ENCODE measurements around the gene ROR1. TPM values are rescaled to one million over a fixed set of nuclear protein-coding genes. Genes with fewer than 3 reads are reported as not detected.

ROR1 gene
- total RNA-seq, 4 donors from 2014 or later: 10.6 to 21.7 (median 15.1) TPM

- Histone ChIP-seq H3K27me3 (no peaks in the 10 kb centered on the region), H3K27ac (peak overlapping the region; percentile 35), H3K4me3 (no peak overlapping the region), H3K4me1 (peaks cover 38% of the 10 kb centered on the region), H3K9me3 (no peaks in the 10 kb centered on the region), H3K36me3 (no peaks in the 10 kb centered on the region)
- WGBS: 44% methylated on average over 4 of the region's 4 CpGs
- TF ChIP-seq POLR2A (IDR thresholded peaks at IDR 0.05): no peak
- TF ChIP-seq EP300 (IDR thresholded peaks at IDR 0.05): no peak
- DNase-seq (ENCODE audit: low spot score in 2 of 2): no peak
These were observed 210.6 kb downstream of the ROR1 start for GRCh38 chr1:63984257-63984929.

GRCh38 chr1:63984930-63985290 is 211.1 kb downstream of the ROR1 start:
- Histone ChIP-seq H3K27me3 (no peaks in the 10 kb centered on the region), H3K4me3 (no peak overlapping the region), H3K4me1 (peaks cover 38% of the 10 kb centered on the region), H3K9me3 (no peaks in the 10 kb centered on the region), H3K27ac (peak overlapping the region; percentile 35), H3K36me3 (no peaks in the 10 kb centered on the region)
- TF ChIP-seq CTCF (IDR thresholded peaks at IDR 0.05) (no peak), EP300 (IDR thresholded peaks at IDR 0.05) (no peak), POLR2AphosphoS5 (IDR thresholded peaks at IDR 0.05) (no peak), POLR2A (IDR thresholded peaks at IDR 0.05) (no peak)
- DNase-seq (ENCODE audit: low spot score in 2 of 2): no peak
- WGBS: 77% methylated on average over 5 of the region's 5 CpGs

- no peaks in the 10 kb centered on the region for H3K36me3 ChIP-seq
- H3K27me3 ChIP-seq: no peaks in the 10 kb centered on the region
- no peak for DNase-seq (ENCODE audit: low spot score in 2 of 2)
- no peaks in the 10 kb centered on the region for H3K9me3 ChIP-seq
- WGBS: 64% methylated on average over 2 of the region's 2 CpGs
- peaks cover 25% of the 10 kb centered on the region for H3K4me1 ChIP-seq
- H3K4me3 ChIP-seq: no peak overlapping the region
- no peak overlapping the region for H3K27ac ChIP-seq
- TF ChIP-seq POLR2A (IDR thresholded peaks at IDR 0.05): no peak
- TF ChIP-seq POLR2AphosphoS5 (IDR thresholded peaks at IDR 0.05): no peak
- no peak for TF ChIP-seq EP300 (IDR thresholded peaks at IDR 0.05)
- no peak for TF ChIP-seq CTCF (IDR thresholded peaks at IDR 0.05)
These were observed 213.3 kb downstream of the ROR1 start for GRCh38 chr1:63987014-63987627.

- Histone ChIP-seq H3K9me3 (no peaks in the 10 kb centered on the region), H3K4me3 (no peak overlapping the region), H3K4me1 (peaks cover 24% of the 10 kb centered on the region), H3K27me3 (no peaks in the 10 kb centered on the region), H3K27ac (no peak overlapping the region), H3K36me3 (no peaks in the 10 kb centered on the region)
- no peak for DNase-seq (ENCODE audit: low spot score in 2 of 2)
- TF ChIP-seq EP300 (IDR thresholded peaks at IDR 0.05): no peak
- TF ChIP-seq POLR2A (IDR thresholded peaks at IDR 0.05): no peak
- WGBS: 81% methylated on average over 3 of the region's 3 CpGs
These were observed 213.8 kb downstream of the ROR1 start for GRCh38 chr1:63987628-63988024.

GRCh38 chr1:63988941-63989340 is 215.1 kb downstream of the ROR1 start:
- Histone ChIP-seq H3K36me3 (no peaks in the 10 kb centered on the region), H3K27ac (no peak overlapping the region), H3K4me1 (peaks cover 13% of the 10 kb centered on the region), H3K9me3 (no peaks in the 10 kb centered on the region), H3K27me3 (no peaks in the 10 kb centered on the region), H3K4me3 (no peak overlapping the region)
- WGBS: 79% methylated on average over 2 of the region's 2 CpGs
- no peak for DNase-seq (ENCODE audit: low spot score in 2 of 2)
- TF ChIP-seq POLR2AphosphoS5 (IDR thresholded peaks at IDR 0.05) (no peak), EP300 (IDR thresholded peaks at IDR 0.05) (no peak), POLR2A (IDR thresholded peaks at IDR 0.05) (no peak), CTCF (IDR thresholded peaks at IDR 0.05) (no peak)

GRCh38 chr1:63991685-63992084 is 217.9 kb downstream of the ROR1 start:
- 47% methylated on average over 2 of the region's 2 CpGs for WGBS
- H3K27me3 ChIP-seq: no peaks in the 10 kb centered on the region
- H3K36me3 ChIP-seq: no peaks in the 10 kb centered on the region
- DNase-seq (ENCODE audit: low spot score in 2 of 2): no peak
- H3K4me3 ChIP-seq: no peak overlapping the region
- no peaks in the 10 kb centered on the region for H3K4me1 ChIP-seq
- TF ChIP-seq POLR2A (IDR thresholded peaks at IDR 0.05) (no peak), CTCF (IDR thresholded peaks at IDR 0.05) (no peak), EP300 (IDR thresholded peaks at IDR 0.05) (no peak), POLR2AphosphoS5 (IDR thresholded peaks at IDR 0.05) (no peak)
- no peaks in the 10 kb centered on the region for H3K9me3 ChIP-seq
- H3K27ac ChIP-seq: no peak overlapping the region

All from suprapubic skin (tissue), 4 donors.